ENCODE results near the gene ZNF511. TPM values are rescaled to one million over a fixed set of nuclear protein-coding genes. Genes with fewer than 3 reads are reported as not detected.
A peak's percentile ranks its signal among the peaks of the same experiment; 100 is the strongest.

ZNF511 gene
- total RNA-seq, 1 experiment from 2014 or later: 49.0 TPM

- Histone ChIP-seq H3K4me3 (replicated peaks in 1 of 2; ENCODE audit: low read depth in 1 of 2, low read length in 2 of 2) (peak overlapping the region in 1 of 2 experiments; percentile 26; a peak in 2 of 4 replicates), H3K36me3 (ENCODE audit: control insufficient read depth in 1 of 2, insufficient read depth in 2 of 2, low read length in 2 of 2) (no peaks in the 10 kb centered on the region), H4K20me1 (ENCODE audit: insufficient read depth) (no peaks in the 10 kb centered on the region), H3K4me2 (ENCODE audit: low read length) (peak overlapping the region; percentile 61), H3K9me3 (ENCODE audit: control insufficient read depth in 1 of 2, insufficient read depth in 1 of 2, low read depth in 1 of 2, low read length in 2 of 2) (no peaks in the 10 kb centered on the region), H2AFZ (ENCODE audit: low read depth, low read length, poor library complexity, severe bottlenecking) (no peak overlapping the region), H3K4me1 (ENCODE audit: control insufficient read depth in 1 of 2, insufficient read depth in 2 of 2, low read length in 2 of 2) (peaks cover 3 to 16% of the 10 kb centered on the region in 2 experiments), H3K9me2 (ENCODE audit: insufficient read depth) (no peaks in the 10 kb centered on the region), H3K27ac (ENCODE audit: low read depth, low read length) (no peak overlapping the region), H3K27me3 (ENCODE audit: insufficient read depth, low read length) (no peaks in the 10 kb centered on the region), H3K9ac (ENCODE audit: low read length) (no peak overlapping the region), H3K79me2 (ENCODE audit: insufficient read depth, low read length) (no peaks in the 10 kb centered on the region)
- ATAC-seq (peak; percentile 91), DNase-seq (ENCODE audit: low read depth, low spot score) (no peak)
- CTCF ChIA-PET: interaction anchor here (1.0 to 2.3 kb wide), 7 partner anchors 11 to 191 kb away, joined by 3 to 6 read pairs (median 5); partner anchors contain the start of genes FUOM and PRAP1
- POLR2A ChIA-PET: interaction anchor here (0.7 kb wide), 1 partner anchor 21 kb away, joined by 3 read pairs; no protein-coding TSS in a partner anchor
- TF ChIP-seq EZH2 (IDR thresholded peaks at IDR 0.05) (no peak), ELF1 (IDR thresholded peaks at IDR 0.05; ENCODE audit: borderline replicate concordance, low read depth) (no peak), YY1 (IDR thresholded peaks at IDR 0.05; ENCODE audit: extremely low read depth, insufficient replicate concordance, low read depth, low read length) (no peak), RAD21 (IDR thresholded peaks at IDR 0.05; ENCODE audit: low read depth) (peak; percentile 72), SIN3A (IDR thresholded peaks at IDR 0.05; ENCODE audit: low read depth) (no peak), POLR2AphosphoS5 (IDR thresholded peaks at IDR 0.05; ENCODE audit: low read depth, low read length) (no peak), CTCF (IDR thresholded peaks at IDR 0.05 in 2 of 3, conservative IDR thresholded peaks at IDR 0.05 in 1 of 3; ENCODE audit: borderline replicate concordance in 1 of 3, insufficient read depth in 1 of 3, low read depth in 2 of 3, low read length in 2 of 3) (peak; percentile 66 to 73 (median 70)), EZH2phosphoT487 (IDR thresholded peaks at IDR 0.05; ENCODE audit: borderline replicate concordance) (no peak), JUND (IDR thresholded peaks at IDR 0.05) (no peak), FOSL1 (IDR thresholded peaks at IDR 0.05; ENCODE audit: low read depth) (no peak), EGR1 (IDR thresholded peaks at IDR 0.05; ENCODE audit: low read depth) (no peak), SRF (IDR thresholded peaks at IDR 0.05; ENCODE audit: low read depth) (no peak)
- TF ChIP-seq, protein P1, sequence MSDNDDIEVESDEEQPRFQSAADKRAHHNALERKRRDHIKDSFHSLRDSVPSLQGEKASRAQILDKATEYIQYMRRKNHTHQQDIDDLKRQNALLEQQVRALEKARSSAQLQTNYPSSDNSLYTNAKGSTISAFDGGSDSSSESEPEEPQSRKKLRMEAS (IDR thresholded peaks at IDR 0.05): no peak
- intact Hi-C loops (cut with micrococcal nuclease): no loop called here
- BruUV-seq (replicated peaks): no TSS peak
- RAD21 ChIA-PET (ENCODE audit: low non-redundant PET in 1 of 2, low total read pairs in 2 of 2, uncharacterized antibody in 2 of 2, unreplicated experiment in 2 of 2): interaction anchor here in 1 of 2 experiments (0.6 kb wide), 1 partner anchor 109 kb away, joined by 3 read pairs; no protein-coding TSS in a partner anchor
These were observed 20.9 kb downstream of the ZNF511 start for GRCh38 chr10:133329491-133330202.

All from HCT116 (cell line).